ENCODE data around the gene GSC2.

Gene GSC2

DNA sequence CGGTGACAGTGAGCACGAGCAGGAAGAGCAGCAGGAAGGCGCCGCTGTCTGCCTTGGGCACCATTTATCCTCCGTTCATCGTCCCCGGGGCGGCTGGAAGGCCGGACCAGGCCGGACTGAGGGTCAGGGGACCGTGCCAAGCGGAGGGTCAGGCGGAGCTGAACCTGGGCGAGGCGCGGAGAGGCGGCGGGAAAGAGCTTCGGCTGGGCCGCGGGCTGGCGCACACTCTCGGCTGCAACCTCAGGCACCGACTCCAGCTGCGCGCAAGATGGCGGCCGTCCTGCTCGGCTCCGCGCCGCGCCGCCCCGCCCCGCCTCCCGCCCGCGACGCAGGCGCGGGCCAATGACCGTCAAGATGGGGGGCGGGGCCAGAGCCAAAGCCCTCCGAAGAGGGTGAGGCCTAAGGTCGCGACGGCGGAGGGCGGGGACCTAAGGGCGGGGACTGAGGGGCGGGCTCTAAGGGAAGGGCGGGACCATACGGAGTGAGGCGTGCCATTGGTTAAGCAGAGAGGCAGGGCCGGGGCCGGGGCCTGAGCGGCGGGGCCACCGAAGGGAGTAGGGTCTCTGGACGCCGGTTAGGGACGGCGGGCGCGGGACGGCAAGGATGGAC lies 27.8 kb downstream of the GSC2 start, which contains the start of gene DGCR2:
Gene DGCR2 (minus strand): TSS at position 270 of the 609 bp plus-strand sequence. CDS start 206 bp downstream, at position 64.
- TF ChIP-seq, protein P1, sequence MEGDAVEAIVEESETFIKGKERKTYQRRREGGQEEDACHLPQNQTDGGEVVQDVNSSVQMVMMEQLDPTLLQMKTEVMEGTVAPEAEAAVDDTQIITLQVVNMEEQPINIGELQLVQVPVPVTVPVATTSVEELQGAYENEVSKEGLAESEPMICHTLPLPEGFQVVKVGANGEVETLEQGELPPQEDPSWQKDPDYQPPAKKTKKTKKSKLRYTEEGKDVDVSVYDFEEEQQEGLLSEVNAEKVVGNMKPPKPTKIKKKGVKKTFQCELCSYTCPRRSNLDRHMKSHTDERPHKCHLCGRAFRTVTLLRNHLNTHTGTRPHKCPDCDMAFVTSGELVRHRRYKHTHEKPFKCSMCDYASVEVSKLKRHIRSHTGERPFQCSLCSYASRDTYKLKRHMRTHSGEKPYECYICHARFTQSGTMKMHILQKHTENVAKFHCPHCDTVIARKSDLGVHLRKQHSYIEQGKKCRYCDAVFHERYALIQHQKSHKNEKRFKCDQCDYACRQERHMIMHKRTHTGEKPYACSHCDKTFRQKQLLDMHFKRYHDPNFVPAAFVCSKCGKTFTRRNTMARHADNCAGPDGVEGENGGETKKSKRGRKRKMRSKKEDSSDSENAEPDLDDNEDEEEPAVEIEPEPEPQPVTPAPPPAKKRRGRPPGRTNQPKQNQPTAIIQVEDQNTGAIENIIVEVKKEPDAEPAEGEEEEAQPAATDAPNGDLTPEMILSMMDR (conservative IDR thresholded peaks at IDR 0.05): no peak
- peak; percentile 60; the same call in 1 of the 2 replicates for TF ChIP-seq ZFX (IDR thresholded peaks at IDR 0.05)
- peak within 1 kb of the TSS; percentile 89 for H3K27ac ChIP-seq

DNA sequence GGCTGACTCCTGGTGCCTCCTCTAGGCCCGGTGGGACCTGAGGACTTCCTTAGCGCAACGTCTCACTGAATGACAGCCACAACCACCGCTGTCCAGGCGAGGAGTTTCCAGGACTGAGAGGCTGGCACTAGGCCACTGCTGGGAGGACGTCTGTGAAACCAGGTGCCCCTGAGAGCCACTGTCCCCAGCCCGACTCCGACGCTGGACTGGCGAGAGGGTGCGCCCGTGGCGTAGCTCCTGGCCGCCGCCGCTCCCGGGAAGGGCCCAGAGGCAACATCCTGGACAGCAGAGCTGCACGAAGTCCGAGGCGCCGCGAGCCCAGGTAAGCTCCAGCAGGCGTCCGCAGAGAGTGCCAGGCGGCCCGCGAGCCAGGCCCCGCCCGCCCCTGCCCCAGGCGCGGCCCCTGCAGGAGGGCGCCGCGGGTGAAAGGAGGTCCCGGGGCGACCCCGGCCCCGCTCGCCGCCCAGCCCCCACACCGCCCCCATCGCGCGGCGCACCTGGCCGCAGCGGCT lies 28.4 kb downstream of the GSC2 start:
- TF ChIP-seq, protein P1 (conservative IDR thresholded peaks at IDR 0.05): no peak
- peak; percentile 79; the same call in 1 of the 2 replicates for TF ChIP-seq ZFX (IDR thresholded peaks at IDR 0.05)
- peak overlapping the region; percentile 89 for H3K27ac ChIP-seq

DNA sequence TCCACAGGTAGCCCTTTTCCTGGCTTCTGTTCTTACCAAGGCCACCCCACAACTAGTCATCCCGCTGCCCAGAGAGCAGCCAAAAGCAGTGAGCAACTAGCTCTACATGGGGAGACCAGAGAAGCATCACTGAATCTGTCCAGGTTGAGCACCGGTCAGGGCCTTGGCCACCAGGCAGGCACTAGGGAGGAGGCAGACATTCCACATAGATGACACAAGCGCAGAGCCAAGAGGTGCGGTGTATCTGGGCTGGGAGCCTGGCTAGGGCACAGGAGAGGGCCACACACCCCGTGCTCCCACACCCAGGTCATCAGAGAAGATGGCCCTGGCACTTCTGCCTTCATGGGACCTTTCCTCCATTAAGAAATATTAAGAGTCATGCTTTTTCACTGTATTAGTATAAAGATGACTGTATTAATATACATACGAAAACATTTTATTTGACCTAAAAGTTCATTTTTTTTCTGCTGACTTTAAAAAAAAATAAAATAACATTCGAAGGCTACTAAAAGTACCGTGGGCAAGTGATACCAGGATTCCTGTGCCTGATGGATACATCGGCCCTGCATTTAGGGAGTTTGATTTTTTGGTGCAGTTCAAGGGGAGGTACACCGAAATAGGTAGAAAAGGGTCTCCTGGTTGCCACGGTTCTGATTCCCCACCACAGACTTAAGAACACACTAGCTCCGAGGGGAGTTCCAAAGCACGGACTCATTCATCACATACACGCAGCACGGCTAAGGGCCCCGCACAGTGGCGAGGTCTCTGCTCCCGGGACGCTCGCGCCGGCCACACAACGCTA lies 29.1 kb downstream of the GSC2 start:
- peak overlapping the region; percentile 89 for H3K27ac ChIP-seq
- TF ChIP-seq ZFX (IDR thresholded peaks at IDR 0.05): no peak
- TF ChIP-seq, protein P1 (conservative IDR thresholded peaks at IDR 0.05): no peak

DNA sequence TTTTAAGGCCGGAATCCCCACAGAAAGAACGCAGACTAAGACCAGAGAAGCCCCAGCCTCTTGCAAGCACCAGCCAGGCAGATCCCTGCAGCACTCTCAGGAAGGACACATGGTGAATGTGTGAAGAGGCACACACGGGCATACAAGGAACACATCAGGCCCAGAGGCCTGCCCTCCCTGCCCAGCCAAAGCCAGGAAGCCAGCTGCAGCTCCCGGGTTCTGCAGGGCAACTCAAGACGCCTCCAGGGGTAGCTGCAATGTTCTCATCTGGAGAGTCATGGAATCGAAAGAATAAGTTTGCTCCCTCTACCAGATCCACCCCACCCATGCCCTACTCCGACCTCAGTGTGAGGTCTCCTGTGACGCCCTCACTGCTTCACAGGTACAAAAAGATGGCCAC lies 30.1 kb downstream of the GSC2 start:
- H3K27ac ChIP-seq: no peak overlapping the region
- no peak for TF ChIP-seq ZFX (IDR thresholded peaks at IDR 0.05)
- TF ChIP-seq, protein P1 (conservative IDR thresholded peaks at IDR 0.05): no peak

DNA sequence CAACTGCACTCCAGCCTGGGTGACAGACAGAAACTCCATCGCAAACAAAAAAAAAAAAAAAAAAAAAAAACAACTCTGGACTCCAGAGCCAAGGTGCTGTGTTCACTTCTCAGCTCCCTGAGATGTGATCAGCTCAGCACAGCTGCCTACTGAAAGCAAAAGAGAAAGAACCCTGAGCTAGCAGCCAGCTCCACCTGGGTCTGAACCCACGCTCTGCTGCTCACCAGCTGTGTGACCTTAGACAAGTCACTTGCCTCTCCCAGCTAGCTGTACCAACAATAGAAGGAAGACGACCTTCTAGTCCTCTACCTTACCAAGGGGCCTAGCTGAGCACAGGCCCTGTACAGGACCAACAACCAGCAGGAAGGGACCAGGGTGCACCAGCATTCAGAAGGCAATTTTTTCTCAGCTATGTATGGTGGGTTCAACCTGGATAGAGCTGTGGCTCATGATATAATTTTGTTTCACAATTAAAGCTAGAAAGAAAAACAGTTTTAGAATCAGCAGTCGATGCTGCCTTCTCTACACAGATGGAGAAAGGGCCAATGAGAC lies 31.7 kb downstream of the GSC2 start:
- H3K27ac ChIP-seq: no peak overlapping the region
- TF ChIP-seq ZFX (IDR thresholded peaks at IDR 0.05): no peak
- TF ChIP-seq, protein P1 (conservative IDR thresholded peaks at IDR 0.05): no peak

DNA sequence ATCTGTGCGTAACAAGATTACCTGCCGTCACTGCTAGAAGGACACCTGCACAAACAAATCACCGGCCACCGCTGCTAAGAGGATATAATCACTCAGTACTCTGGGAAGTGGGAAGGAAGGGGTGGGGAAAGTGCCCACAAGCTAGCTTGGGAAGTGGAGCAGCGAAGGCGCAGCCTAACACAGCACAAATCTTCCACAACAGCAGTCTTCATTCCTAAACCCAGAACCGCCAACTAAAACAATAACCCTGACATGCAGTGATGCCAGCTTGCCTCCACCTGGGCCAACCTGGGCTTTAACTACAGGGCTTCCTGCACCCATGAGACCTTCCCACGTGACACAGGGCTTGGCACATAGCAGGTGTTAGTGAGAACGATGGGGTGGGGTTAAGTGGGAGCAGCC lies 33.0 kb downstream of the GSC2 start:
- no peak overlapping the region for H3K27ac ChIP-seq

More for the DNA sequence above, 33.0 kb downstream of the GSC2 start:
- TF ChIP-seq ZFX (IDR thresholded peaks at IDR 0.05): no peak
- TF ChIP-seq, protein P1 (conservative IDR thresholded peaks at IDR 0.05): no peak
